Measurements from ENCODE around the gene FZD8.

Gene FZD8

DNA sequence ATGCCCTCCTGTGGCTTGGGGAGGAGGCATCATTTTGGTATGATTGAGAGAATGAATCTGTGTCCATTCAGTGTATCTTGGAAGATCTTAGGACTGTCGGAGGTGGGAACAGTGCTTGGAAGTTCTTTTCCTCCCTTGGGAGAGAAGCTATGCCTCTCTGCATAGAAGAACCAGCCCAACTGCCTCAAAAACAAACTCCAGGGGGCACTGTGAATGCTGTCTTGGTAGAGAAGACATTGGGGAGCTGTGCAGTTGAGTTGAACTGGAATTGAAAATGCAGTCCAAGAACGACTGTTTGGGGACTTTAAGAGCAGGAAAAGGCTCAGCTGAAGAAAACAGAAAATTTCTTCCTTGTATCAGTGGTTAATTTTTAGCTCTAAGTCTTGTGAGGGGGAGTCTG lies 41.9 kb downstream of the FZD8 start:
- no peak for DNase-seq

DNA sequence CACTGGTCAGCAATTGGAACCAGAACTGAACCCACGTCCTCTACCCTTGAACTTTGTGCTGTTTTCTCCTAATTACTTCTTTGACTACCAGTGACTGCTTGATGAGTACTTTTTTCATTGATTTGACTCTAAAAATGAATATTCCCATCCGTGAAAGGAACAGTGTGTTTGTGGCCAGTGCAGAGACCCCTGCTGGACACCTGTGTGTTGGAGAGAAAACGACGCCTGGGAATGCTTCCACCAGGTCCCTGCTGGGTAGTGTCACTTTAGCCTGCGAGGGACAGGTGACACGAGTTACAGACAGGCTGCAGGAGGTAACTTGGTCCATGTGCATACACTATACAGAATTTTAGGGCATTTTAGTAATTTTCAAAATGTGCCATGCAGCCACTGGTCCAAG lies 43.7 kb downstream of the FZD8 start:
- DNase-seq: no peak

GRCh38 chr10:35595106-35595505 lies 47.0 kb downstream of the FZD8 start:
- no peak for DNase-seq

- no peak for DNase-seq
Observed at GRCh38 chr10:35594115-35595079, 47.7 kb downstream of the FZD8 start.

GRCh38 chr10:35592441-35592840 lies 49.7 kb downstream of the FZD8 start:
- DNase-seq: no peak

- no peak for DNase-seq
Observed at GRCh38 chr10:35588836-35589235, 53.3 kb downstream of the FZD8 start.

All from CD4-positive, alpha-beta T cell treated with Interleukin-1 beta for 1 hour (primary cell).